Measurements from ENCODE around the gene SHF.

The SHF gene

DNA sequence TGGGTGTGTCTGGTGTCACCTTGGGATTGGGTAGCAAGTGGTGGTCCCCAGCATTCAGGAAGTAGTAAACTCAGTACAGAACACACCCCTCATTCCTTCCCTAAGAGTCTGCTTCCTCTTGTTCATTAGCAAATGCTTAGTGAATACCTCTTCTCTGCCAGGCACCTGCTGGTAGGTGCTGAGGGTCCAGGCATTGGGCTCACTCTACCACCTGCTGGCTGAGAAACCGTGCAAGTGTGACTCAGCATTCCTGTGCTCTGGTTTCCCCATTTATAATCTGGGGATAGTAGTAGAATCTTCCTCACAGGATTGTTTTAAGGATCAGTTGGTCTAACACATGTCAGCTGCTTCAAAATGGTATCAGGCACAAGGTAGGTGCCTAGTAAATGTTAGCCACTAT lies 4.8 kb downstream of the SHF start:
- no peak overlapping the region for H3K27ac ChIP-seq

DNA sequence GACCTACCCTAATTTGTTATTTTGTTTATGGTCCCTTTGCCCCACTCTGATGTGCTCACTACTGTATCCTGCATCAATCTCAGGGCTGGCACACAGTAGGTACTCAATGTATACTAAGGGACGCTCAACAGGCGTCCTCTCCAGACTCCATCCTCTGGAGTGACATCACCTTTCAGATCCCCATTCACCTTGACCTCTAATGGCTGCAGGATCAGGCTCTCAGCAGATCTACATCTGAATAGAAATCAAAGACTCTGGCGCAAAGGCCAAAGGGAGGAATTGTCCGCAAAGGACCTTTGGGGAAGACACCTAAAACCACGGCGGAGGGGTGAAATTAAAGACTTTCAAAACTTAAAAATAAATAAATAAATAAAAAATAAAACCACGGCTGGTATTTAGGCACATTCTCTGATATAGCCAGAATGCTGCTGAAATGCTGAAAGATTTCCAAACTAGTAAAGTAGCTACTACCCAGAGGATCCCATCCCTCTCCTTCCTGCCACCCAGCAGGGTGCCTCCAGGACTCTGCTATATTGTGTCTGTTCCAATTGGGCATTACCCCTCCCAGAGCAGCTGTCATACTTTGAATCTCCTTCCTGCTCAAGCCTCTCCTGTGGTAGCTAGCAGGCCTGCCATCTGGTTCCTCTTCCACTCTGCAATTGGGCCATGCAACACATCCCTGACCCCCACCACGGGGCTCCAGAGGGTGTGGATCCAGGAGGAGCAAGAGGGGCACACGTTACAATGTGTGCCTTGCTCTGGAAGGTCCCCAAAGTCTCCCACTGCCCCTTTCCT lies 6.1 kb downstream of the SHF start:
- H3K27ac ChIP-seq, result no peak overlapping the region
- TF ChIP-seq, protein P1, sequence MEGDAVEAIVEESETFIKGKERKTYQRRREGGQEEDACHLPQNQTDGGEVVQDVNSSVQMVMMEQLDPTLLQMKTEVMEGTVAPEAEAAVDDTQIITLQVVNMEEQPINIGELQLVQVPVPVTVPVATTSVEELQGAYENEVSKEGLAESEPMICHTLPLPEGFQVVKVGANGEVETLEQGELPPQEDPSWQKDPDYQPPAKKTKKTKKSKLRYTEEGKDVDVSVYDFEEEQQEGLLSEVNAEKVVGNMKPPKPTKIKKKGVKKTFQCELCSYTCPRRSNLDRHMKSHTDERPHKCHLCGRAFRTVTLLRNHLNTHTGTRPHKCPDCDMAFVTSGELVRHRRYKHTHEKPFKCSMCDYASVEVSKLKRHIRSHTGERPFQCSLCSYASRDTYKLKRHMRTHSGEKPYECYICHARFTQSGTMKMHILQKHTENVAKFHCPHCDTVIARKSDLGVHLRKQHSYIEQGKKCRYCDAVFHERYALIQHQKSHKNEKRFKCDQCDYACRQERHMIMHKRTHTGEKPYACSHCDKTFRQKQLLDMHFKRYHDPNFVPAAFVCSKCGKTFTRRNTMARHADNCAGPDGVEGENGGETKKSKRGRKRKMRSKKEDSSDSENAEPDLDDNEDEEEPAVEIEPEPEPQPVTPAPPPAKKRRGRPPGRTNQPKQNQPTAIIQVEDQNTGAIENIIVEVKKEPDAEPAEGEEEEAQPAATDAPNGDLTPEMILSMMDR (IDR thresholded peaks at IDR 0.05), result no peak
- TF ChIP-seq ZFX (IDR thresholded peaks at IDR 0.05; ENCODE audit: borderline replicate concordance), result no peak

More for the DNA sequence above, 4.8 kb downstream of the SHF start:
- TF ChIP-seq, protein P1 (IDR thresholded peaks at IDR 0.05), result no peak
- TF ChIP-seq ZFX (IDR thresholded peaks at IDR 0.05; ENCODE audit: borderline replicate concordance), result no peak

DNA sequence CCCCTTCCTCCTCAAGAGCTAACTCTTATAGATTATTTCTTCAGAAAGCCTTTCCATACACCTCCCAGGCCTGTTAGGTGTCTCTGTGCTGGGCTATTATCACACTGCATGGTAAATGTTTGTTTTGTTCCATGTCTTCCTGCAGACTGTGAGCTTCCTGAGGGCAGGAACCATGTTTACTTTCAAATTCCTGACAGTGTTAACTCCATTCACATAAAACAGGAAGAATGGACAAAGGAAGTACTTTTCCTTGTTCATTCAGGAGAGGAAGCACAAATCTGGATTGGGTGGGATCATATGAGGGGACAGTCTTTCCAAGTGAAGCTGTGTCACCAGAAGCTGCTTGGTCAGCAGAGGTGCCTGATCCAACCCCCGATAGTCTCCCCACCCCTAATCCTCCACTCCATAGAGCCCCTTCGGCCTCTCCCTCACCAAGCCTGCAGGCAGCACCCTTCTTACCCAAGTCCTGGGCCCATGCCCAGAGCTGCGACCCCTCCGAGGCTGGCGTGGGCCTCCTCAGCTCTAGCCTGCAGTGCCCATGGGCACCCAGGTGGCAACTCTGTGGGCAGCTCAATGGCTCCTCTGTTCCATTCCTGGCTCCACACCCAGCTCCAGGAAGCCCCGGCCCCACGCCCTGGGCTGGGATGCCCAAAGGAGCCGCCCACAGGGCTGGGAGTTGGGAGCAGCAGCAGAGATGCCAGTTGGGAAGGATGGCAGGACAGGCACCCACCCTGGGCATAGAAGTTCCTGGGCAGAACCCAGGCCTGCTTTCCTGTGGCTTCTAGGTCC lies 6.9 kb downstream of the SHF start:
- H3K27ac ChIP-seq, result no peak overlapping the region
- TF ChIP-seq, protein P1 (IDR thresholded peaks at IDR 0.05), result no peak
- TF ChIP-seq ZFX (IDR thresholded peaks at IDR 0.05; ENCODE audit: borderline replicate concordance), result no peak

DNA sequence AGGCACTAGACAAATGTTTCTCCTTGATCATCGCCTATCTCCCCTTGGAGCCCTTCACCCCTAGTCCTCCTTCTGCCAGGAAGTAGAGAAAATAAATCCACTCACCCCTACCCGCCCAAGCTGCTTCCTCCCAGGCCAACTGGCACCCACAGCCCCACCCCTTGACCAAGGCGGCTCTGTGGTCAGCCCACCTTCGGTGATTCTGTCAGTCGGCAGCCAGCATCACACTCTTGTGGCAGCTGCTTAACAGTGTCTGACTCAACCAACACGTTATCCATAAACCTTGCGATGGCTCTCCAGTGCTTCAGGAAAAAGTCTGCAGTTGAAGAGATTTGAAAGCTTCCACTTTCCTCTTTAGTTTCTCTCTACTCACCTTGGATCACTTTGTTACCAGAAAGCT lies 7.6 kb downstream of the SHF start:
- TF ChIP-seq, protein P1 (IDR thresholded peaks at IDR 0.05), result no peak
- no peak for TF ChIP-seq ZFX (IDR thresholded peaks at IDR 0.05; ENCODE audit: borderline replicate concordance)
- H3K27ac ChIP-seq, result no peak overlapping the region

DNA sequence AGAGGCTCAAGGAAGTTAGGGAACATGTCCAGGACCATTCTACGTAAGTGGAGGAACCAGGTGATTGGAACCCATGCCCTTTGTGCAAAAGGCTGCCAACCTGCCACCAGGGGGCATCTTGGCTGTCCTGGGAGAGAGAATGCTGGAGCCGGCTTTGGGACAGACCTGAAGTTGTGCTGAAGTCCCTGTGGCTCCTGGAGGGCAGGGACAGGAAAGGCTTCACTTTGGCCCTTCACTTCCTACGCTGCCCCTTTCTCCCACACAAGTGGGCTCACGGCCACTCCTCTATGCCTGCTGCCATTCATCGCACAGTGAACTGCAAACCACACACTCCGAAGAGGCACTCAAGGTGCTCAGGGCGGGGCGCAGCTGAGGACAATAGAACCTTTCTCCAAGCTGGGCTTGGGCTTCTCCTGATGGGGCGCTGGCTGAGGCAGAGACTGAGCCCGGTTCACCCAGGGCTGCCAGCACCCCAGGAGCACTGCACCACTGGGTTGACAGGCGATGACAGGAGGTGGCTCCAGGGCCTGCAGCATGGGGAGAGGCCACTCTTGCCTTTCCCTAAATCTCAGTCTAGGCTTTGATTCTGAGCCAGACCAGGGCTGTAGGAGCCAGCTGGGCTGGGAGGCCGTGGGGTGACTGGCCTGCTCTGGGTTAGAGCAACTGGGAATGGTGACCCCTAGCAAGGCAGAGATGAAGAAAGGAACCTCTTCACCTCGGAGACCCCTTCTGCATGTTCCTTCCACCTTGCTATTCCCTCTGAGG lies 8.4 kb downstream of the SHF start:
- H3K27ac ChIP-seq, result no peak overlapping the region
- no peak for TF ChIP-seq ZFX (IDR thresholded peaks at IDR 0.05; ENCODE audit: borderline replicate concordance)
- TF ChIP-seq, protein P1 (IDR thresholded peaks at IDR 0.05), result peak; percentile 77

DNA sequence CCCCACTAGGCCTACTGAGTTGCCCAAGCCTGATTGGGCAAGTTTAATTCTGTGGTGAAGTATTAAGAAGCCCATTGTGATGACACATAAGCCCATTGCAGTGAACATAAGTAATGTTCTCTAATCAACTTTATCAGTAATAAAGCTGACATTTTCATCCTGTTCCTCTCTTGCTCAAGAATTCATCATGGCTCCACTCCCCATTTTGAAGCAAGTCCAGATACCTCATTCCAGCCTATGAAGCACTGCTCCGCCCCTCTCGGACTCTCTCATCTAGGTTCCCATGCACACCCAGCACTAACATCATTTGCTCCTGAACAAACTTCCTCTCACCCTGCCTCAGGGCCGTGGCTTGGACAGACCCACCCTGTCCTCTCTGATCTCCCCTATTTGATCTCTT lies 10.5 kb downstream of the SHF start:
- TF ChIP-seq, protein P1 (IDR thresholded peaks at IDR 0.05), result no peak
- TF ChIP-seq ZFX (IDR thresholded peaks at IDR 0.05; ENCODE audit: borderline replicate concordance), result no peak
- H3K27ac ChIP-seq, result no peak overlapping the region

Data from 22Rv1 (cell line).